ENCODE data around the gene DHX16.
A peak's percentile ranks its signal among the peaks of the same experiment; 100 is the strongest.
"Not testable (repeated sequence)": the region's sequence is repeated elsewhere in the genome, so short reads cannot be mapped to it uniquely, and the experiment has no call there.

The DHX16 gene

DNA sequence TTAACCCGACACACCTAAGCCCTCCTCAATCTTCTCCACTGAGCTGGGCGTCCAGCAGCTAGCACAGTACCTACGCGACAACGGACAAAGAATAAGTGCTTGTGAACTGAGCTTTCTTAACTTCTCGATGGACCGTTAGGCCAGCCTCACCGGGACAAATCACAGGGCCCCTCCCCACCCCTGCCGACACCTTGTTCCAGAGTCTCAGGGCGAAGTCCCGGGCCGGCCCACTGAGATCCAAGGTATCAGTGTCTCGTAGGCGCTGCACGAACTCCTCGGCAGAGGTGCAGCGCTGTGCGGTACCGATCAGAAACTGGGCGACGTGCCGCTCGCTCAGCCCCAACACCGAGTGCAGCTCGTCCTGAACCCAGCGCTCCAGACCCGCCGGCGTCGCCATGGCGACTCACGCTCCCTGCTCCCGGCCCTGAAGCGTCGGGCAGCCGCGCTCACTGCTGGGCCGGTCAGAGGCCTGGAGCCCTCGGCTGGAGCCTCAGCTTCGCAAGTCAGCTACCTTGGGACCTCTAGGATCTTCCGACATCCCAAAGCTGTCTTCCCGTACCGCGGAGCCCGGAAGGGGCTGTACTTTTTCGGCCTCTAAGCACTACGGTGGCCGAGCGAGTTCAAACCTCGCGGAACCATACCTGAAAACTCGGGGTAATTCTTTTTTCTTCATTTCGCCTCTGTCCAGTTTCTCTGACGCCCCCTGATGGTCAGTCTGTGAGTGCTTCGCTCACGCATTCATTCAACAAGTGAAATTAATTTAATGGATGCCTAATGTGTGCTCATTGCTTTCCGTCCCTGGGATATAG is at the start of gene DHX16:
DHX16 (minus strand) TSS at position 562 of the 809 bp plus-strand sequence; CDS start at position 397, 165 bp downstream.
- peak; percentile 99 for DNase-seq (ENCODE audit: low read depth in 2 of 2)
- TF ChIP-seq CTCF (IDR thresholded peaks at IDR 0.05; ENCODE audit: low read depth, low read length): peak; percentile 85
- H3K4me3 ChIP-seq (replicated peaks in 1 of 2; ENCODE audit: low read depth in 2 of 2, low read length in 2 of 2): peak within 1 kb of the TSS; percentile 95

- peak; percentile 50 to 66 for DNase-seq (ENCODE audit: low read depth in 2 of 2)
- H3K4me3 ChIP-seq (replicated peaks in 1 of 2; ENCODE audit: low read depth in 2 of 2, low read length in 2 of 2): peak overlapping the region; percentile 86 to 95
Measured at GRCh38 chr6:30722025-30722279, 49.1 kb upstream of the DHX16 start.

- no peak for TF ChIP-seq CTCF (IDR thresholded peaks at IDR 0.05; ENCODE audit: low read depth, low read length)
- DNase-seq (ENCODE audit: low read depth in 2 of 2): peak; percentile 89 to 96
- H3K4me3 ChIP-seq (replicated peaks in 1 of 2; ENCODE audit: low read depth in 2 of 2, low read length in 2 of 2): peak overlapping the region; percentile 86 to 95
Measured at GRCh38 chr6:30721198-30722024, 48.6 kb upstream of the DHX16 start.

- peak overlapping the region; percentile 69 to 95 for H3K4me3 ChIP-seq (replicated peaks in 1 of 2; ENCODE audit: low read depth in 2 of 2, low read length in 2 of 2)
- TF ChIP-seq CTCF (IDR thresholded peaks at IDR 0.05; ENCODE audit: low read depth, low read length): no peak
- peak; percentile 52 to 53 for DNase-seq (ENCODE audit: low read depth in 2 of 2)
Measured at GRCh38 chr6:30720738-30721197, 48.0 kb upstream of the DHX16 start.

- H3K4me3 ChIP-seq (replicated peaks in 1 of 2; ENCODE audit: low read depth in 2 of 2, low read length in 2 of 2): peak within 1 kb of the TSS; percentile 69 to 95
- peak; percentile 5 for TF ChIP-seq CTCF (IDR thresholded peaks at IDR 0.05; ENCODE audit: low read depth, low read length)
- DNase-seq (ENCODE audit: low read depth in 2 of 2): peak; percentile 98 to 99
Measured at GRCh38 chr6:30719791-30720737, 47.3 kb upstream of the DHX16 start, which contains the start of gene TUBB. TUBB (plus strand) TSS chr6:30720352; CDS start chr6:30720507, 155 bp downstream.

DNA sequence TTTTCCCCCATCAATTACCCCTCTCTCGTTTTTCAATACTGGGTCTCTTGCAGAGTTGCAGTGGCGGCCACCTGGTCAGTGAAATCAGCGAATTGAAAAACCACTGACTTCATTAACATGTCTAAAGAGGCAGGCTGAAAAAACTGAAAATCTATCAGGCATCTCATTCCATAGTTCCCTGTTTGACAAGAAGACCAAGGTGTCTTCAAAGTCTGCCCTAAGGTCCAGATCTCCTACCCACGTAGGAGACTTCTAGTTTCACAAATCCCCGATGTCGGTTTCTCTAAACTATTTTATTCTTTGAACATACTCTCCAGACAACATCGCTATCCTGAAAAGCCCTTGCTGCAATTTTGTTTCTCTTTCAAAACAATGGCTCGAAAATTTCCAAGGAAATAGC is 46.5 kb upstream of the DHX16 start:
- no peak for TF ChIP-seq CTCF (IDR thresholded peaks at IDR 0.05; ENCODE audit: low read depth, low read length)
- no peak for DNase-seq (ENCODE audit: low read depth in 2 of 2)
- peak overlapping the region; percentile 52 to 95 for H3K4me3 ChIP-seq (replicated peaks in 1 of 2; ENCODE audit: low read depth in 2 of 2, low read length in 2 of 2)

- not testable (repeated sequence) for DNase-seq (ENCODE audit: low read depth in 2 of 2)
- H3K4me3 ChIP-seq (replicated peaks in 1 of 2; ENCODE audit: low read depth in 2 of 2, low read length in 2 of 2): peak overlapping the region; percentile 33 to 36
Measured at GRCh38 chr6:30717845-30718720, 45.3 kb upstream of the DHX16 start.

Measured in cardiac fibroblast (primary cell).